ENCODE measurements around the gene PMM2.

DNA sequence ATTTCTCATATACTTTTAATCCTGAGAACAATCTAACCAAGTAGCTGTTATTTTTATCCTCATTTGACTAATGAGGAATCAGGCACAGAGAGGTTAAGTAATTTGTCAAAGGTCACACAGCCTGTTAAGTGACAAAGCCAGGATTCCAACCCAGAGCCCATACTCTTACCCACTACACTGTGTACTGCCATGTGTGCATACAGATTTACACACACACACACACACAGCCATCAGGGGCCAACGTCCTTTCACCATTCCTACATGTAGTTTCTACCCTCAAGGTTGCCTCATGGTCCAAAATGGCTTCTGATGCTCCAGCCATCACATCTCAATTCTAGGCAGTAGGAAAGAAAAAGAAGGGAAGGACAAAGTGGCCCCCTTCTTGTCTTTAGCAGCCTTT is 22.3 kb upstream of the PMM2 start:
- TF ChIP-seq CREB1 (IDR thresholded peaks at IDR 0.05; ENCODE audit: low read depth) (no peak), EGR1 (IDR thresholded peaks at IDR 0.05) (no peak), CEBPB (IDR thresholded peaks at IDR 0.05) (no peak), TAF1 (IDR thresholded peaks at IDR 0.05; ENCODE audit: low read depth) (no peak), RAD21 (IDR thresholded peaks at IDR 0.05; ENCODE audit: low read depth) (no peak), EP300 (IDR thresholded peaks at IDR 0.05; ENCODE audit: borderline replicate concordance) (no peak), YY1 (IDR thresholded peaks at IDR 0.05; ENCODE audit: low read depth) (no peak), FOXM1 (IDR thresholded peaks at IDR 0.05; ENCODE audit: borderline replicate concordance, low read depth) (no peak)
- TF ChIP-seq, protein P1, sequence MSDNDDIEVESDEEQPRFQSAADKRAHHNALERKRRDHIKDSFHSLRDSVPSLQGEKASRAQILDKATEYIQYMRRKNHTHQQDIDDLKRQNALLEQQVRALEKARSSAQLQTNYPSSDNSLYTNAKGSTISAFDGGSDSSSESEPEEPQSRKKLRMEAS (IDR thresholded peaks at IDR 0.05): no peak
- TF ChIP-seq, protein P2, sequence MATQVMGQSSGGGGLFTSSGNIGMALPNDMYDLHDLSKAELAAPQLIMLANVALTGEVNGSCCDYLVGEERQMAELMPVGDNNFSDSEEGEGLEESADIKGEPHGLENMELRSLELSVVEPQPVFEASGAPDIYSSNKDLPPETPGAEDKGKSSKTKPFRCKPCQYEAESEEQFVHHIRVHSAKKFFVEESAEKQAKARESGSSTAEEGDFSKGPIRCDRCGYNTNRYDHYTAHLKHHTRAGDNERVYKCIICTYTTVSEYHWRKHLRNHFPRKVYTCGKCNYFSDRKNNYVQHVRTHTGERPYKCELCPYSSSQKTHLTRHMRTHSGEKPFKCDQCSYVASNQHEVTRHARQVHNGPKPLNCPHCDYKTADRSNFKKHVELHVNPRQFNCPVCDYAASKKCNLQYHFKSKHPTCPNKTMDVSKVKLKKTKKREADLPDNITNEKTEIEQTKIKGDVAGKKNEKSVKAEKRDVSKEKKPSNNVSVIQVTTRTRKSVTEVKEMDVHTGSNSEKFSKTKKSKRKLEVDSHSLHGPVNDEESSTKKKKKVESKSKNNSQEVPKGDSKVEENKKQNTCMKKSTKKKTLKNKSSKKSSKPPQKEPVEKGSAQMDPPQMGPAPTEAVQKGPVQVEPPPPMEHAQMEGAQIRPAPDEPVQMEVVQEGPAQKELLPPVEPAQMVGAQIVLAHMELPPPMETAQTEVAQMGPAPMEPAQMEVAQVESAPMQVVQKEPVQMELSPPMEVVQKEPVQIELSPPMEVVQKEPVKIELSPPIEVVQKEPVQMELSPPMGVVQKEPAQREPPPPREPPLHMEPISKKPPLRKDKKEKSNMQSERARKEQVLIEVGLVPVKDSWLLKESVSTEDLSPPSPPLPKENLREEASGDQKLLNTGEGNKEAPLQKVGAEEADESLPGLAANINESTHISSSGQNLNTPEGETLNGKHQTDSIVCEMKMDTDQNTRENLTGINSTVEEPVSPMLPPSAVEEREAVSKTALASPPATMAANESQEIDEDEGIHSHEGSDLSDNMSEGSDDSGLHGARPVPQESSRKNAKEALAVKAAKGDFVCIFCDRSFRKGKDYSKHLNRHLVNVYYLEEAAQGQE (IDR thresholded peaks at IDR 0.05; ENCODE audit: low read depth): no peak

Data from Ishikawa (cell line).